ENCODE measurements around the gene INO80E. TPM values are rescaled to one million over a fixed set of nuclear protein-coding genes. Genes with fewer than 3 reads are reported as not detected.
"Not testable (repeated sequence)": the region's sequence is repeated elsewhere in the genome, so short reads cannot be mapped to it uniquely, and the experiment has no call there.

INO80E gene
- total RNA-seq, 1 donor from 2014 or later = 32.4 TPM

- ATAC-seq (no peak), DNase-seq (ENCODE audit: missing footprints) (no peak)
- intact Hi-C loops (cut with DNase I) = no loop called here
Observed at GRCh38 chr16:30022887-30023286, 26.8 kb downstream of the INO80E start, which contains the start of gene C16orf92. Gene C16orf92, plus strand, starts transcription at chr16:30023198. Its CDS starts 143 bp downstream, at chr16:30023341.

- no peak for DNase-seq (ENCODE audit: missing footprints)
- intact Hi-C loops (cut with DNase I) = no loop called here
- ATAC-seq = no peak
Observed at GRCh38 chr16:30023586-30023985, 27.5 kb downstream of the INO80E start.

- no peak for DNase-seq (ENCODE audit: missing footprints)
- no peak for ATAC-seq
- intact Hi-C loops (cut with DNase I) = no loop called here
Observed at GRCh38 chr16:30024451-30024850, 28.4 kb downstream of the INO80E start.

GRCh38 chr16:30025156-30025555, 29.1 kb downstream of the INO80E start:
- intact Hi-C loops (cut with DNase I) = no loop called here
- DNase-seq (ENCODE audit: missing footprints) = no peak
- ATAC-seq = no peak

- intact Hi-C loops (cut with DNase I) = no loop called here
- DNase-seq (ENCODE audit: missing footprints) (no peak), ATAC-seq (no peak)
Observed at GRCh38 chr16:30025574-30025973, 29.5 kb downstream of the INO80E start.

GRCh38 chr16:30026449-30026848, 30.4 kb downstream of the INO80E start:
- ATAC-seq (no peak), DNase-seq (ENCODE audit: missing footprints) (no peak)
- intact Hi-C loops (cut with DNase I) = no loop called here

GRCh38 chr16:30027588-30028437, 31.8 kb downstream of the INO80E start:
- DNase-seq (ENCODE audit: missing footprints) = no peak
- intact Hi-C loops (cut with DNase I) = no loop called here
- ATAC-seq = no peak

GRCh38 chr16:30028438-30029076, 32.5 kb downstream of the INO80E start:
- no peak for DNase-seq (ENCODE audit: missing footprints)
- intact Hi-C loops (cut with DNase I) = no loop called here
- peak; percentile 31 for ATAC-seq

- DNase-seq (ENCODE audit: missing footprints) = no peak
- intact Hi-C loops (cut with DNase I) = no loop called here
- no peak for ATAC-seq
Observed at GRCh38 chr16:30030011-30030685, 34.1 kb downstream of the INO80E start.

GRCh38 chr16:30030841-30031413, 34.9 kb downstream of the INO80E start, which contains the start of gene TLCD3B:
Gene TLCD3B, minus strand, starts transcription at chr16:30031271. Its CDS starts 744 bp downstream, at chr16:30030527.
- ATAC-seq (no peak), DNase-seq (ENCODE audit: missing footprints) (no peak)
- intact Hi-C loops (cut with DNase I) = no loop called here

- DNase-seq (ENCODE audit: missing footprints) (no peak), ATAC-seq (no peak)
- intact Hi-C loops (cut with DNase I) = no loop called here
Observed at GRCh38 chr16:30031477-30031918, 35.5 kb downstream of the INO80E start.

- intact Hi-C loops (cut with DNase I) = no loop called here
- no peak for DNase-seq (ENCODE audit: missing footprints)
- no peak for ATAC-seq
Observed at GRCh38 chr16:30032083-30032819, 36.2 kb downstream of the INO80E start.

- DNase-seq (ENCODE audit: missing footprints) = no peak
- no peak for ATAC-seq
- intact Hi-C loops (cut with DNase I) = no loop called here
Observed at GRCh38 chr16:30033270-30033669, 37.2 kb downstream of the INO80E start.

GRCh38 chr16:30040221-30040620, 44.2 kb downstream of the INO80E start:
- intact Hi-C loops (cut with DNase I) = no loop called here
- no peak for ATAC-seq
- no peak for DNase-seq (ENCODE audit: missing footprints)

- ATAC-seq; DNase-seq (ENCODE audit: missing footprints); intact Hi-C loops (cut with DNase I): not testable (repeated sequence)
Observed at GRCh38 chr16:30040690-30041089, 44.6 kb downstream of the INO80E start.

GRCh38 chr16:30041841-30042240, 45.8 kb downstream of the INO80E start:
- ATAC-seq (no peak), DNase-seq (ENCODE audit: missing footprints) (no peak)
- intact Hi-C loops (cut with DNase I) = no loop called here

- intact Hi-C loops (cut with DNase I) = no loop called here
- no peak for DNase-seq (ENCODE audit: missing footprints)
Observed at GRCh38 chr16:30046178-30046577, 50.1 kb downstream of the INO80E start.

GRCh38 chr16:30046588-30046987, 50.5 kb downstream of the INO80E start:
- ATAC-seq (no peak), DNase-seq (ENCODE audit: missing footprints) (no peak)
- intact Hi-C loops (cut with DNase I) = no loop called here

More at GRCh38 chr16:30046178-30046577, 50.1 kb downstream of the INO80E start:
- no peak for ATAC-seq

Measured in Right ventricle myocardium inferior (tissue), 1 donor.